ENCODE results near the gene KCNQ2. TPM values are rescaled to one million over a fixed set of nuclear protein-coding genes. Genes with fewer than 3 reads are reported as not detected.

Gene KCNQ2
- total and polyA plus RNA-seq, 8 donors, result 0.03 to 2.2 (median 0.25) TPM; not detected in 5

DNA sequence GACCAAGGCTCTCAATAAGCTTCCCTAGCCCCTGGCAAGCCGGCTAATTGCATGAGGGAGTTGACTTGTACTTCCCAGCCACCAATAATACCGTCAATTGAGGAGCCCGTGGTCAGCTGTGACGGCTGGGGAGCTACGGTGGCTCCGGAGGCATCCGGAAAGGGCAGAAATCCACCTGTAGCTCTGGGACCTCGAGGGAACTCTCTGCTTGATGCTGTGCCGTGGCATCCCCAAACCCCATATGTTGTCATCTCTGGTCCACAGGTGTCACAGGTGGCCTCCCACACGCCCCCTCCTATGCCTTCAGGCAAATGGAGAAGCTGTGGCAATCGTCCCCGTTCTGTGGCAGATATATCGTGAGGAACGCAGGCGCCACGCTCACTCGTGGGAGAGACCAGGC, 5.5 kb upstream of the KCNQ2 start:
- TF ChIP-seq POLR2A (IDR thresholded peaks at IDR 0.05), result no peak
- TF ChIP-seq EP300 (IDR thresholded peaks at IDR 0.05), result no peak
- TF ChIP-seq POLR2AphosphoS5 (IDR thresholded peaks at IDR 0.05), result no peak
- TF ChIP-seq, protein P1, sequence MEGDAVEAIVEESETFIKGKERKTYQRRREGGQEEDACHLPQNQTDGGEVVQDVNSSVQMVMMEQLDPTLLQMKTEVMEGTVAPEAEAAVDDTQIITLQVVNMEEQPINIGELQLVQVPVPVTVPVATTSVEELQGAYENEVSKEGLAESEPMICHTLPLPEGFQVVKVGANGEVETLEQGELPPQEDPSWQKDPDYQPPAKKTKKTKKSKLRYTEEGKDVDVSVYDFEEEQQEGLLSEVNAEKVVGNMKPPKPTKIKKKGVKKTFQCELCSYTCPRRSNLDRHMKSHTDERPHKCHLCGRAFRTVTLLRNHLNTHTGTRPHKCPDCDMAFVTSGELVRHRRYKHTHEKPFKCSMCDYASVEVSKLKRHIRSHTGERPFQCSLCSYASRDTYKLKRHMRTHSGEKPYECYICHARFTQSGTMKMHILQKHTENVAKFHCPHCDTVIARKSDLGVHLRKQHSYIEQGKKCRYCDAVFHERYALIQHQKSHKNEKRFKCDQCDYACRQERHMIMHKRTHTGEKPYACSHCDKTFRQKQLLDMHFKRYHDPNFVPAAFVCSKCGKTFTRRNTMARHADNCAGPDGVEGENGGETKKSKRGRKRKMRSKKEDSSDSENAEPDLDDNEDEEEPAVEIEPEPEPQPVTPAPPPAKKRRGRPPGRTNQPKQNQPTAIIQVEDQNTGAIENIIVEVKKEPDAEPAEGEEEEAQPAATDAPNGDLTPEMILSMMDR (IDR thresholded peaks at IDR 0.05), result no peak
- WGBS, 5 donors, result 56 to 64% (median 63%) methylated on average over 17 of the region's 17 CpGs
- Histone ChIP-seq H3K4me1 (peaks cover 0 to 7% (median 3%) of the 10 kb centered on the region in 4 donors), H3K4me3 (no peak overlapping the region), H3K27ac (no peak overlapping the region), H3K36me3 (no peaks in the 10 kb centered on the region), H3K27me3 (peaks cover 18 to 100% (median 84%) of the 10 kb centered on the region in 3 donors), H3K9me3 (no peaks in the 10 kb centered on the region)
- no peak for DNase-seq
- intact Hi-C loops (cut with DNase I; ENCODE audit: low total_unique reads), result no loop called here

DNA sequence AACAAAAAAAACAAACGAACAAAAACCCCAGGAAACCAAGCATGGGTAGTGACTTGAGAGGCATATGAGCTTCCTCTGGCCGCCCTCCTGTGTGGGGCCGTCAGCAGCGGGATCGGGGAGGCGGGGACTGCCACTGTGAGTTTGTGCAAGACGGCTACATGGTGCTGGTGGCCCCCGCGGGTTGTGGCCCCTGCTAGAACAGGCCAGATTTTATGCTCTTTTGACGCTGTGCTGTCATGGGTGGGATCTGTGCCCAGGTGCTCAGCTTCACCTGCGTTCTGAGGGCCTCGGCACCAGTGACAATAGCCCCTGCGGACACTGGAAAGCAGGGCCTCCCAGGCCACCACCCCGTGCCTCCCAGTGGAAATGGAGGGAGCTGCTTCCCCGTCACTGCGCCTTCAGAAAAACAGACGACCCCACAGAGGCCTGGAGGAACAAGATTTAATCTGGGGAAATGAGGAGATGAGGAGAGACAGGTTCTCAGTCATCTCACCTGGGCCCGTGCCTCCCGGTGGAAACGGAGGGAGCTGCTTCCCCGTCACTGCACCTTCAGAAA, 4.7 kb upstream of the KCNQ2 start:
- TF ChIP-seq, protein P1 (IDR thresholded peaks at IDR 0.05), result no peak
- no peak for TF ChIP-seq POLR2A (IDR thresholded peaks at IDR 0.05)
- no peak for TF ChIP-seq EP300 (IDR thresholded peaks at IDR 0.05)
- TF ChIP-seq POLR2AphosphoS5 (IDR thresholded peaks at IDR 0.05), result no peak
- 33 to 45% (median 38%) methylated on average over 21 of the region's 21 CpGs for WGBS, 5 donors

DNA sequence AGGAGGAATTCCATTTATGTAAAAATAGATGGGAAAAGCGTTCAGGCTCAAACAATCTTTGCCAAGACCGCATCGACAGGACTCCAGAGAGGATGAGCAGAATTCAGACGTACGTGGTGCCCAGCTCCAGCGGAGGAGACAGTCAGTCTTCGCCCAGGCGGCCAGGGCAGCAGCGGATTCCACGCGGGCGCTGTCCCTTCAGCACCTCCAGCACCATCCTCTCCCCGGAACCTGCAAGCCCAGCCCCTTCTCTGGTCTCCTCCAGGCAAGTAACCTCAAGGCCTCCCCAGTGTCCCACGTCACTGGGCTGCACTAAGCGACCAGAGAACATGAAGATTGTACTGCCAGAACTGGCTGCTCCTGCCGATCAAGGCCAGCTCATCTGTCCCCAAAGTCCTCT, 2.8 kb upstream of the KCNQ2 start:
- Histone ChIP-seq H3K9me3 (no peaks in the 10 kb centered on the region), H3K4me3 (no peak overlapping the region), H3K27ac (no peak overlapping the region), H3K27me3 (peaks cover 38 to 100% (median 90%) of the 10 kb centered on the region in 3 donors), H3K36me3 (no peaks in the 10 kb centered on the region), H3K4me1 (peaks cover 11 to 20% (median 16%) of the 10 kb centered on the region in 4 donors)
- intact Hi-C loops (cut with DNase I; ENCODE audit: low total_unique reads), result no loop called here
- TF ChIP-seq, protein P1 (IDR thresholded peaks at IDR 0.05), result no peak
- TF ChIP-seq POLR2AphosphoS5 (IDR thresholded peaks at IDR 0.05) (no peak), POLR2A (IDR thresholded peaks at IDR 0.05) (no peak), EP300 (IDR thresholded peaks at IDR 0.05) (no peak)
- 9 to 14% (median 12%) methylated on average over 11 to 16 of the region's 16 CpGs for WGBS, 5 donors
- DNase-seq, result peak in 1 of 2 donors; percentile 69

More for the DNA sequence above, 4.7 kb upstream of the KCNQ2 start:
- no peak overlapping the region for H3K27ac ChIP-seq
- intact Hi-C loops (cut with DNase I; ENCODE audit: low total_unique reads), result no loop called here
- no peaks in the 10 kb centered on the region for H3K36me3 ChIP-seq
- peaks cover 20 to 100% (median 81%) of the 10 kb centered on the region in 3 donors for H3K27me3 ChIP-seq
- no peak overlapping the region for H3K4me3 ChIP-seq
- DNase-seq, result no peak
- peaks cover 2 to 9% (median 5%) of the 10 kb centered on the region in 4 donors for H3K4me1 ChIP-seq
- H3K9me3 ChIP-seq, result no peaks in the 10 kb centered on the region

DNA sequence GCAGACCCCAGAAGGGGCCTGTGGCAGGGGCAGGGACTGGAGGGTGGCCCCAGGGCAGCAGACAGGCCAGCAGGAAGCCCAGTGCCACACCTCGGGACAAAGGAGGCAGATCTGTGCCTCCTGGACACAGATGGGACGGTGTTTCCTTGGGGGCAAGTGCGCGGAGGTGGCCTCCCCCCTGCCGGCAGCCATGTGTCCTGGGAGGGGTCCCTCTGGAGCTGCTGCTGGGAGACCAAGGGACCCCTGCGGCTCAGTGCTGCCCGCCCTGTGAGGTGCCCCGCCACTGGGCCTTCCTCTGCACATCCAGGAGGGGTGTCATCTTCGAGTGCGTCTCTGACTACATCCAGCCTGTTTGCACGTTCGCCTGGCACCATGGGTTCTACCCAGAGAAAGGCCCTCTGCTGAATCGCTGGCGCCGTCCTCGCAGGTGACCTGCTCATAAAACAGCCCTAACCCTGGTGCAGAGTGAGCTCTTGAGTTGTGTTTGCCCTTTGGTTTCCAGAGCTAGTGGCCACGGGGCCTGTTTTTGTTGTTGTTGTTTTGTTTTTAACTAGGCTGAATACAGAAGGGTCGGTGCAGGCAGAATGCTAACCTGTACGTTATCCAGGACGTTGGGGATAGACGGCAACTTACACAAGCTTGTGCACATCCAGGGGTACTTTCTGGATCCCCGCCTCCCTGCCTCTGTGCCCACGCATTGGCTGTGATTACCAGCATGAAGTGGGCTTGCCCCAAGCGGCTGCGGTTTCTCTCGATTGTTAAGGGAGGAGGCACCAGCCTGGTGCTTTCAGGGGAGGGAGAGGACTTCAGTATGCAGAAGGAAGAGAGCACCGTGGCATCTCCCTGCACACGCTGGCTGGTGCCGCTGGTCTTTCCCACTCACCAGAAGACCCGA, 1.3 kb upstream of the KCNQ2 start:
- 35 to 44% (median 39%) methylated on average over 17 to 30 of the region's 30 CpGs for WGBS, 5 donors
- Histone ChIP-seq H3K4me3 (no peak overlapping the region), H3K36me3 (no peaks in the 10 kb centered on the region), H3K27ac (no peak overlapping the region), H3K9me3 (no peaks in the 10 kb centered on the region), H3K4me1 (peaks cover 11 to 18% (median 13%) of the 10 kb centered on the region in 4 donors), H3K27me3 (peaks cover 29 to 100% (median 94%) of the 10 kb centered on the region in 3 donors)
- intact Hi-C loops (cut with DNase I; ENCODE audit: low total_unique reads), result no loop called here
- no peak for DNase-seq
- no peak for TF ChIP-seq POLR2A (IDR thresholded peaks at IDR 0.05)
- no peak for TF ChIP-seq POLR2AphosphoS5 (IDR thresholded peaks at IDR 0.05)
- TF ChIP-seq, protein P1 (IDR thresholded peaks at IDR 0.05), result no peak
- no peak for TF ChIP-seq EP300 (IDR thresholded peaks at IDR 0.05)

Measured in stomach (tissue), 9 donors.